DOHH2 (cell line): ENCODE measurements around the gene FCER1A.

Experiments
- CTCF ChIP-seq: fragments of 200-600 bp; sonication (generic); IDR thresholded peaks from one replicate; pipeline ENCODE4 v1.5.1; 2014; ENCODE audit warnings: antibody characterized with exemption, mild to moderate bottlenecking, low read depth, low read length; ENCODE audit not compliant: poor library complexity, severe bottlenecking
- EZH2phosphoT487 ChIP-seq: fragments of 200-600 bp; sonication (generic); IDR thresholded peaks from 2 replicates; pipeline ENCODE4 v1.6.1; 2017; ENCODE audit warnings: borderline replicate concordance, mild to moderate bottlenecking, antibody characterized with exemption, low read length, moderate library complexity, mixed read lengths

- TF ChIP-seq CTCF (no peak), EZH2phosphoT487 (no peak)
These were observed 2.0 kb upstream of the FCER1A start for GRCh38 chr1:159300146-159300545.
